ENCODE measurements around the gene ATP5F1D.
"Not testable (repeated sequence)": the region's sequence is repeated elsewhere in the genome, so short reads cannot be mapped to it uniquely, and the experiment has no call there.

Gene ATP5F1D

DNA sequence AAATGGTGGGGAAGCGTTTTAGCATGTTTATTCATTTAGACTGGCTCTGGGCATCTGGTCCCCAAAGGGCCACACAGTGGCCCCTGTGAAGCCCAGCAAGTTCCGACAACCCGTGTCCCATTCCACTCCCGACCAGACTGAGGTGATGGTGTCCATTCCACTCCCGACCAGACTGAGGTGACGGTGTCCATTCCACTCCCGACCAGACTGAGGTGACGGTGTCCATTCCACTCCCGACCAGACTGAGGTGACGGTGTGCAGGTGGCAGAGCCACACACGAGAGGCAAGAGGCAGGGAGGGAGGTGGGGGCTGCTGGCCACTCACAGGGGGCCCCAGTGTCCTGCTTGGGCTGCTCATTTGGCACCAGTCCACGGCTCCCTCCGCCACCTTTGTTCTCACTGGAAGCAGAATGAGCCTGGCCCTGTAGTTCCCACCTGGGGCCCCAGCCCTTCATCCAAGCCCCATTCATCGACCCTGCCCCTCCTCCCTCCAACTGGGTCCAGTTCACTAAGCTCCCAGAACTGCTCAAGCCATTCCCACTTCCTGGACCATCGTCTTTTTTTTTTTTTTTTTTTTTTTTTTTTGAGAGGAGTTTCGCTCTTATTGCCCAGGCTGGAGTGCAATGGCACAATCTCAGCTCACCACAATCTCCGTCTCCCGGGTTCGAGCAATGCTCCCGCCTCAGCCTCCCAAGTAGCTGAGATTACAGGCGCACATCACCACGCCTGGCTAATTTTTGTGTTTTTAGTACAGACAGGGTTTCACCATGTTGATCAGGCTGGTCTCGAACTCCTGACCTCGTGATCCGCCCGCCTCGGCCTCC lies 4.9 kb downstream of the ATP5F1D start:
- DNase-seq (ENCODE audit: low read depth in 3 of 3): not testable (repeated sequence)

DNA sequence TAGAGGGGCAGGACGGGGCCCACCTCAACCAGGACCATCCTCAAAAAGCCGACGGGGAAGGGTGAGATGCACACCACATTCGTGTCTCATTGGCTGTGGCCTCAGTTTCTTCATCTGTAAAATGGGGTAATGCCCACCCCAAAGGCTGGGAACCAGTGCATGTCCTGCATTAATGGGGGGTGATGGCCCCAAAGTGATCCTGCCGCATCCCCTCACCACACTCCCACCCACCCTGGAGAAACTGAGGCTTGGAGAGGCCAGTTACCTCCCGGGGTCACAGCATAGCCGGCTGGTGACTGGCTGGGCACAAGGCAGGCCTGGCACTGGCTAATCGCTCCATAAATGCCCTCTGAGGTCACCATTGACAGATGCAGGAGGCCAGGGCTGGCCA lies 6.2 kb downstream of the ATP5F1D start:
- no peak for DNase-seq (ENCODE audit: low read depth in 3 of 3)

DNA sequence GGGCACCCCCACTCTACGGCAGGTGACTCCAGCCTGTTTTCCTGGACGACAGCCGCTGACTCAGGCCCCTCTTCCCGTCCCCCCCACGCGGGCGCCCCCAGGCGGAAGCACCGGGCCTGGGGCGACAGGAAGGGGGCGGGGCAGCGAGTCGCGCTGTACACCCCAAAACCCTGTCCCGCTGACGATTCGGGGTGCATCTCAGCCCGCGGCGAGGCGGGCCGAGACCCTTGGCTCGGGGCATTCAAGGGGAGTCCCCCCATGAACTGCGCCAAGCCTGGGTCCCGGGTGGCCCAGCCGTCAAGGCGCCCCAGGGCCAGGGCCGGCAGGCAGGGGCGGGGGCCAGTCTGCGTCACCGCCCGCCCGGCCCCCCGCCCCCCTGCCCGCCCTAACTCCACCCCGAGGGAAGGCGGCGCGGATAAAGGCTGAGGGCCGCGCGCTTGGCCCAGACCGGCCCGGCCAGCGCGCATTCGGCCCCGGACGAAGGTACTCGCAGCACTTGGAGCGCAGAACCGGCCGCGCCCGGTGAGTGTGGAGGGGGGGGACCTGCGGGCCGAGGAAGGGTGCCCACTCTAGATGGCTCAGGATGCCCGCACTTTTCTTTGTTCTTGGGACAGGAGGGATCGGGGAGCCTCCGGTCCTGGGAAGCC lies 6.7 kb downstream of the ATP5F1D start, which contains the start of gene MIDN:
Gene MIDN, plus strand, starts transcription at position 445 of the 647 bp plus-strand sequence. CDS start 1,714 bp downstream, outside the sequence.
- peak in 1 of 3 donors; percentile 71 for DNase-seq (ENCODE audit: low read depth in 3 of 3)

DNA sequence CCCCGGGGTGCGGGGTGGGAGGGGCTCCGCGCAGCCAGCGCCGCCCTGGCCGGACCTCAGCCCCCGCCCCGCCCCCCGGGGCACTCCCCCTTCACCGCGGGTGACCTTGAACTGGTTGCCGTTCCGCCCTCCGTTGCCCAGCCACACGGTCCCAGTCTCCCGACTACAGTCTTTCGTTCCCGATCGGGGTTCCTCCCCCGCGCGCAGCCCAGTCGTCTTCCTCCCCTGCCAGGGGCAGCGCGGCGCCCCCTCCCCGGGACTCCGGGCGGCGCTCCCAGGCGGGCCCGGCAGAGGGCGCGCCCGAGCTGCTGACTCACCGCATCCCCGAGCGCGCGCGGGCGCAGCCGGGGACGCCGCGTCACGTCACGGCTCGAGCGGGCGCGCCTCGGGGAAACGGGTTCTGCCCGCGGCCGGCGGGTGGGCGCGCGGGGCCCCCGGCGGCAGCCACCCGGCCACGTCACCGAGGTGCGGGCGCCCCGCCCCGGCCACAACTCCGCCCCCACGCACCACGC lies 7.3 kb downstream of the ATP5F1D start:
- peak; percentile 58 to 74 (median 69) for DNase-seq (ENCODE audit: low read depth in 3 of 3)

DNA sequence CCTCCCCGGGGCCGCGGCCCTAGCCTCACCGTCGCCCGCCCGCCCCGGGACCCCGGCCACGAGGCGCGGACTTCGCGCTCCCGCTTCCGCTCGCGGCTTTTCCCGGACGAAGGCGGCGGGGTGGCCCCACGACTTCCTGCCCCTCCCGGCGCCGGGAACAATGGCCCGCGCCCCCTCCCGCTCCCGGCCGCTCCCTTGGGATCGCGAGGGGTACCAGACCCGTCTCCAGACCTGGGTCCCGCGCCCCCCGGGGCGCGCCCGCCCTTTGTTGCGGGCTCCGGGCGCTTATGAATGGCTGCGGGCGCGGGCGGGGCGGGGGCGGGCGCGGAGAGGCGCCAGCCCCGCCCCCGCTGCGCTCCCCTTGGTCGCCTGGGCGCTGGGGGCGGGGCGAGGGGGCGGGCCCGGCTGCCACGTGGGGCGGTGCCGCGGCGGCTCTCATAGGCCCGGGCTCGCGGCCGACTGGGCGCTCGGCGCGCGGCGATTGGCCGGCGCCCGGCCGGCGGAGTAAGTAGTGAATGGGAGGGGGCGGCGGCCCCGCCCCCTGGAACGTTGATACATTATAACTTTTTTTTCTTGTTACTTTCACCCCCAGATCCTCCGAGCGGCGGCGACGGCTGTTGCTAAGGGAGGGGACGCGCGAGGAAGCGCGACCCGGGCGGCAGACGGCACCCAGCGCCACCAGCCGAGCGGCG lies 7.9 kb downstream of the ATP5F1D start:
- peak; percentile 90 to 92 (median 92) for DNase-seq (ENCODE audit: low read depth in 3 of 3)

DNA sequence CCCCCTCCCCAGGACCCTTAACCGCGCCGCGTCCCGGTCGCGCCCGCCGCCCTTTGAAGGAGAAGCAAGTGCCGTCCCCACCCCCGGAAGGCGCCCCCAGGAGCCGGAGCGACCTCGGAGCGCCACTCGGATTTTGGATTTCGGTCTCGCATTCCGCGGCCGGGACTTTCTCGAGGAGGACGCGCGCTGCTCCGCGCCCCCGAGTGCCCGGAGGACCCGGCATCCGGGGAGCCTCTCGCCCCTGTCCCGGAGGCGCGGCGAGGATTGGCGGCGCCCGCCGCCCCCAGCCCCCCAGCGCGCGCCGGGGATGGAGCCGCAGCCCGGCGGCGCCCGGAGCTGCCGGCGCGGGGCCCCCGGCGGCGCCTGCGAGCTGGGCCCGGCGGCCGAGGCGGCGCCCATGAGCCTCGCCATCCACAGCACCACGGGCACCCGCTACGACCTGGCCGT lies 8.5 kb downstream of the ATP5F1D start:
- no peak for DNase-seq (ENCODE audit: low read depth in 3 of 3)

DNA sequence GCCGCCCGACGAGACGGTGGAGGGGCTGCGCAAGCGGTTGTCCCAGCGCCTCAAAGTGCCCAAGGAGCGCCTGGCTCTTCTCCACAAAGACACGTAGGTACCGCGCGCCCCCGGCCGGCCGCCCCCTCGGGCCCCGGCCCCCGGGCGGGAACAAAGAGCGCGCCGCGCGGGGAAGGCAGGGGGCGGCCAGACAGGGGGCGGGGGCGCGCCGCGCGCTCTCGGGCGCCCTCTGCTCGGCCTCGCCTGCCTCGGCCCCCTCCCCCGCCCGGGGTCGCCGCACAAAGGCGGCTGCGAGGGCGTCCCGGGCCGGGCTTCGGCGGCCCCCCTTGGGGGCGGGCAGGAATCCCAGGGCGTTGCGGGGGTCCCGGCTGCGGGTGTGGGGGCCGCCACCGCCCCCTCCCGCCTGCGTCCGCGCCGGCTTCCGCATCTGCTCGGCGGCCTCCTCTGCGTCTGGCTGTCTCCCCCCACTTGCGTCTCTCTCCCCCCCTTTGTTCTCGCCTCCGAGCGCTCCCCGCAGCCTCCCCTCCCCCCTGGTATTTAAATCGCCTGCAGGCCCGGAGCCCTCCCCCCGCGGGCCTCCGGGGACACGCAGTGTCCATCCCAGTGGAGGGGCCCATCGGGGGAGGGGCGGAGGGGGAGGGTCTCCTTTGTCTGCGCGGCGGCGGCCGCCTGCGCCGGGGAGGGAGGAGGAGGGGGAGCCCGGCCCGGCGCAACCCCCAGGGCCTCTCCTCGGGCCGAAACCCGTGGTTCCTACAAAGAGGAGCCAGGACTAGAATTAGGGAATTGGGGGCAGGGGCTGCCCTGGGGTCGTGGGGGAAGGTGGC lies 9.1 kb downstream of the ATP5F1D start:
- DNase-seq (ENCODE audit: low read depth in 3 of 3): no peak

DNA sequence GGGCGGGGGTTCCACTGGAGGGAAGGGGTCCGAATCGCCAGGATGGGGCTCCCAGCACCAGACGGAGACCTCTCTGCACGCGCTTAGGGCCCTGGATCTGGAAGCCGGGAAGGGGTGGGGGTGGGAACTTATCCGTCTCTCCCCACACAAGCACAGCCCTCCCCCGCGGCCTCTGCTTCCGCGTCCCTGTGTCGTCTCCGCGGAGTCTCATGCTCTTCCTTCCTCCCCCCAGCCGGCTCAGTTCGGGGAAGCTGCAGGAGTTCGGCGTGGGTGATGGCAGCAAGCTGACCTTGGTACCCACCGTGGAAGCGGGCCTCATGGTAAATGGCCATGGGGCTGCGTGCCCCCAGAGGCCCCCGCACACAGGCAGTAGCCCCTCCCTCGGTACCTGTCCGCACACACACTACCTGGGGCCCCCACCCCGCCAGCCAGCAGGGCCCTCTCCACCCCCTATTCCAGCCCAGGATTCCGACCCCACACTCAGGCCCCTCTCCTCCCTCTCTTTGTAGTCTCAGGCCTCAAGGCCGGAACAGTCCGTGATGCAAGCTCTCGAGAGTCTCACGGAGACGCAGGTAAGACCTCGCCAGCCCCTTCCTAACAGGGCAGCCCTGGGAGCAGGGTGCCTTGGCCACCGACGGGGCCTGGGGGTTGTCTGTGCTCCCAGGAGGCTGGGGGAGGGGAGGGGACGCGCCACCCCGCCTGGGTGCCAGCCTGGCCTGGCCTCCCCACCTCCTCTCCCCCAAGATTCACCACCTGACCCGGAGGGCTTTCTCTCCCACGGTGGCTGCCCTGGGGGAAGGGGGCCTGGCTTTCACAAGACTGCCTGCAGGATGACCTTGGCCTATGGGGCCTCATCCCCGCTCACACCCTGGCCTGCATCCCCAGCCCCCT lies 10.0 kb downstream of the ATP5F1D start:
- DNase-seq (ENCODE audit: low read depth in 3 of 3): peak in 1 of 3 donors; percentile 58

DNA sequence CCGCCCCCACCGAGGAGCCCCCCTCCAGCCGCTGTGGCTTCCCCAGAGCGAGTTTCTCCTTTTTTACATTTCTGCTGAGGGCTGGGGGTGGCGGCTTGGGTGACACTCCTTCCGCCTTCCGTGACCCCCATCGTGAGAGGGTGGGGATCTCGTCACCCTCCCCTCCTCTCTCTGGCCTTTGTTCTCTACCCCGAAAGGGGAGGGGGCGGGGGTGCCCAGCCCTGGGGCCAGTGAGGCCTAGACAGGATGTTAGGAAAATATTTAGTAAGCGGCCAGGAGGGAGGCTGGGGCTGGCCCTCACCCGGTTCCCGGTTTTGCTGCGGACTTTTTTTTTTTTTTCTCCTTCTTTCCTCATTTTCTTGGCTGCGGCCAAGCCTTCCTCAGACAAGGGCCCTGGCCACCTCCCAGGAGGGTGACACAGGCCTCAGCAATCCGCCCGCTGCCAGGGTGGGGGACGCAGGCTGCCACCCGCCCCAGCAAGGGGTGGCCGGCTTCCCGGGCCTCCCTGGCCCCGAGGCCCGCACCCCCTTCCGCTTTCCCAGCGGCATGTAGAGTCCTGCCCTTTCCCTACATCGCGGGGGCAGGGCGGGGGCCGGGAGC lies 10.8 kb downstream of the ATP5F1D start:
- no peak for DNase-seq (ENCODE audit: low read depth in 3 of 3)

DNA sequence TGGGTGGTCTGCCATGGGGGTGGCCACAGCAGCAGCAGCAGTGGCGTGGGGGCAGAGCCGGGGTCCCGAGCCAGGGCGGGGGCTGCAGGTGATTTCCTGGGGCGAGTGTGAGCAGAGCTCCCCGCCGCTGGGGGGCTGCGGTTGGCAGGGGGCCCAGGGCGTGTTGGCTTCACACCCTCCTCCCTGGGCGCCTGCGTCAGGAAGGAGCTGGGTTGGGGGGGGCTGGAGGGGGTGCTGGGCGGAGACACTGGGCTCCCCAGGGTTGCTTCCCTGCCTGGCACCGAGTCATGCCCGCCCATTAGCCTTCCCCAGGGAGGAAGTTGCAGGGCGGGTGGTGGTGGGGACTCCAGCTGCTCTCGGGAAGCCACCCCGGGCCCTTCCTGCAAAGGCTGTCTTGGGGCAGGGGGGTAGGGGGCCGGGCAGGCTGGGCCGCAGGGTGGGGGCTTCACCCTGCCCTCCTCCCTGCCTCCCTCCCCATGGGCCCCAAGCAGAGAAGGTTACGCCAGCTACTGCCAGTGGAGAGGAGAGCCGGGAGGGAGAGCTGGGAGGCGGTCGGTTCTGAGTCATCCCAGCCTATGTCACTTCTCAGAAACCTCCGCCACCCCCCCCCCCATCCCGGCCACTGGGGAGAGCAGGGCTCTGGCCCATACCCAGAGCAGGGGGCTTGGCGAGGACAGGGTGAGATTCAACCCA lies 11.4 kb downstream of the ATP5F1D start:
- DNase-seq (ENCODE audit: low read depth in 3 of 3): peak; percentile 57 to 64 (median 63)

DNA sequence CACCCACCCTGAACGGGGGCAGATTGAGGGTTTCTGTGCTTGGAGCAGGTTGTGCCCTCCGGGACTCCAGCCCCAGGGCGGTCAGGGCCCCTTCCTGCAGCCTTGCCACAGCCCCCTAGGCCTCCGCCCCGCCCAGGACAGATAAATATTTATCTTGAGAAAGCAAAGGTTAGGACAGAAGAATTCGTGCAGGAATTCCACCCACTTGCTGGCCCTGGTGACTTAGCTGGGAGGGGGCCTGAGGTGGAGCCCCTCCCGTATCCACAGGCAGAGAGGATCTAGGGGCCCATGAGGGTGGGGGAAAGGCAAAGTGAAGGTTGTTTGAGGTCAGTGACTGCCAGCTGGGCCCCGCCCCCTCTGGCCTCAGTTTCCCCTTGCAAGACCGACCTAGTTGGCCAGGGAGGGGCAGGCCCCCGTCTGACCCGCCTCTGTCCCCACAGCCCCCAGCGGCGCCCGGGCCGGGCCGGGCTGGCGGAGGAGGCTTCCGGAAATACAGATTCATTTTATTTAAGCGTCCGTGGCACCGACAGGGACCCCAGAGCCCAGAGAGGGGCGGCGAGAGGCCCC lies 12.0 kb downstream of the ATP5F1D start:
- DNase-seq (ENCODE audit: low read depth in 3 of 3): no peak

DNA sequence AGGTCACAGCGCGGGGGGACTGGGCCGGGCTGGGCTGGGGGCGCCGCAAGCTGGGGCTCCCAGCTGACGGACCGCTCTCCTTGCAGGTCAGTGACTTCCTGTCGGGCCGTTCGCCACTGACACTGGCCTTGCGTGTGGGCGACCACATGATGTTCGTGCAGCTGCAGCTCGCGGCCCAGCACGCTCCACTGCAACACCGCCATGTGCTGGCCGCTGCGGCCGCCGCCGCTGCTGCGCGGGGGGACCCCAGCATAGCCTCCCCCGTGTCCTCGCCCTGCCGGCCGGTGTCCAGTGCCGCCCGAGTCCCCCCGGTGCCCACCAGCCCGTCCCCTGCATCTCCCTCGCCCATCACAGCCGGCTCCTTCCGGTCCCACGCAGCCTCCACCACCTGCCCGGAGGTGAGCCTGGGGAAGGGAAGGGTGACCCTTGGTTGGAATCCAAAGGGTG lies 12.6 kb downstream of the ATP5F1D start:
- no peak for DNase-seq (ENCODE audit: low read depth in 3 of 3)

DNA sequence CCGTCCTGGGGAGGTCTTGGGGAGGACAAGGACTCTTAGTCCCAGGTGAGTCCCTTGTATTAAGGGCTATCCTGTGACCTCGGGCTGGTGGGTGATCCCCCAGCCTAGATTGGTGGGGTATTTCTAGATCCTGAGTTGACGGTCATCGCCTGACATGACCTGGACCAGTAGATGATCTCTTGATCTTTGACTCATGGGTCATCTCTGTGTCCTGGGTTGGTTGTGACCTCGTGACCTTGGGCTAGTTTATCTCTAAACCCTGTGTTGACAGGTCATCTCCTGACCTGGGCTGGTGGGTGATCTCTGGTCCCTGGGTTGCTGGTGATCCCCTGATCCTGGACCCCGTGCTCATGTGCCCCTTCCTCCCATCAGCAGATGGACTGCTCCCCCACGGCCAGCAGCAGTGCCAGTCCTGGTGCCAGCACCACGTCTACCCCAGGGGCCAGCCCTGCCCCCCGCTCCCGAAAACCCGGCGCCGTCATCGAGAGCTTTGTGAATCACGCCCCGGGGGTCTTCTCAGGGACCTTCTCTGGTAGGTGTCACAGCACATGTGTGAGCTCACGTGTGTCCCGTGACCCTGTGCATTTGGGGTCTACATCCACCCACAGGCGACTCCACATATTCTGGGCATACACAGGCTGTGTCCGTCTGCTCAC lies 13.1 kb downstream of the ATP5F1D start:
- no peak for DNase-seq (ENCODE audit: low read depth in 3 of 3)

DNA sequence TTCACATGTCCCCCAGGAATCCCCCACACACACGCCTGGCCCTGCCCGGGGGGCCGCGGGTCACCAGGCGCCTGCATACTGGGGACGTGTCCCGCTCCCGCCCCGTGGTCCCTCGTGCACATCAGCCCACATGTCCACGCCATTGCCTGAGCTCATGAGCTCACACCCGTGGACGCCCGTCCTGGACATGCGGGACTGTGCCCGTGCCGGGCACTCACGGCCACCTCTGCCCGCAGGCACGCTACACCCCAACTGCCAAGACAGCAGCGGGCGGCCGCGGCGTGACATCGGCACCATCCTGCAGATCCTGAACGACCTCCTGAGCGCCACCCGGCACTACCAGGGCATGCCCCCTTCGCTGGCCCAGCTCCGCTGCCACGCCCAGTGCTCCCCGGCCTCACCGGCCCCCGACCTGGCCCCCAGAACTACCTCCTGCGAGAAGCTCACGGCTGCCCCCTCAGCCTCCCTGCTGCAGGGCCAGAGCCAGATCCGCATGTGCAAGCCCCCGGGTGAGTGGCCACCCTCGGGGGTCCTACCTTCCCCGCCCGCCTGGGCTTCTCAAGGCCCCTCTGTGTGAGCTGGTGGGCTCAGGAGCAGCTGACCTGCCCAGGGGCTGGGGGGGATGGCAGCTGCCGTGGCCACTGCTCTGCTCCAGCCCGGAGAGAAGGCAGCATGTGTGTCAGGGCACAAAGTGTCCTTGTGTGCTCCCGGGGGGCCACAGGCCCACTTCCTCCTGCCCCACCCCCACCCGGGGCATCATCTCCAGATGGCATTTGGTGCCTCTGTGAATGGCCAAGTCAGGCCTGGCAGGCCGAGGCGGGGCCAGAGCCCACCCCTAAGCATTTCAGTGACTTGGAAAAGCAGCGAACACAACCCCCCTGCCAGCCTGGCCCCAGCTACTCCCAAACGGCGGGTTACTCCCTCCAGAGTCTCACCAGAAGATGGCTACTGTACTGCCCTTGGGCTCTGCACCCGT lies 13.9 kb downstream of the ATP5F1D start:
- DNase-seq (ENCODE audit: low read depth in 3 of 3): no peak

DNA sequence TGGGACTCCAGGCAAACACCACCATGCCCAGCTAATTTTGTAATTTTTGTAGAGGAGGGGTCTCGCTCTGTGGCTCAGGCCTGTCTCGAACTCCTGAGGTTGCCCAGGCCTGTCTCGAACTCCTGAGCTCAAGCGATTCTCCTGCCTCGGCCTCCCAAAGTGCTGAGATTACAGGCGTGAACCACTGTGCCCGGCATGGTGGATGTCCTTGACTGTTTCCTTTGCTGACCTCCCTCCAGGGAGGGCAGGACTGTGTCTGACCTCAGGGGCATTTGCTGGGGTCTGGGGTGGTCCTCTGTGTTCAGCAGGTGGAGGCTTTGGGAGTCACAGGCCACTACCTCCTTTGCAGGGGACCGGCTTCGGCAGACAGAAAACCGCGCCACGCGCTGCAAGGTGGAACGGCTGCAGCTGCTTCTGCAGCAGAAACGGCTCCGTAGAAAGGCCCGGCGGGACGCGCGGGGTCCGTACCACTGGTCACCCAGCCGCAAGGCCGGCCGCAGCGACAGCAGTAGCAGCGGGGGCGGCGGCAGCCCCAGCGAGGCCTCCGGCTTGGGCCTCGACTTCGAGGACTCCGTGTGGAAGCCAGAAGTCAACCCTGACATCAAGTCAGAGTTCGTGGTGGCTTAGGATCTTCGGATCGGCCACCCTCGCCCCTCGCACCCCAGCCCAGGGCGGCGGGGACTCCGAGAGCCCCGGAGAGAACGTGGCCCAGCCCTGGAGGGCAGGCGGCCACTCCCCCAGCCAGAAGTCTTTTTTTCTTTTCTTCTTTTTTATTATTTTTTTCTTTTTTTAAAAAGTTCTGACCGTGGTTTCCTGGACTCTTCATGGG lies 15.3 kb downstream of the ATP5F1D start:
- no peak for DNase-seq (ENCODE audit: low read depth in 3 of 3)

DNA sequence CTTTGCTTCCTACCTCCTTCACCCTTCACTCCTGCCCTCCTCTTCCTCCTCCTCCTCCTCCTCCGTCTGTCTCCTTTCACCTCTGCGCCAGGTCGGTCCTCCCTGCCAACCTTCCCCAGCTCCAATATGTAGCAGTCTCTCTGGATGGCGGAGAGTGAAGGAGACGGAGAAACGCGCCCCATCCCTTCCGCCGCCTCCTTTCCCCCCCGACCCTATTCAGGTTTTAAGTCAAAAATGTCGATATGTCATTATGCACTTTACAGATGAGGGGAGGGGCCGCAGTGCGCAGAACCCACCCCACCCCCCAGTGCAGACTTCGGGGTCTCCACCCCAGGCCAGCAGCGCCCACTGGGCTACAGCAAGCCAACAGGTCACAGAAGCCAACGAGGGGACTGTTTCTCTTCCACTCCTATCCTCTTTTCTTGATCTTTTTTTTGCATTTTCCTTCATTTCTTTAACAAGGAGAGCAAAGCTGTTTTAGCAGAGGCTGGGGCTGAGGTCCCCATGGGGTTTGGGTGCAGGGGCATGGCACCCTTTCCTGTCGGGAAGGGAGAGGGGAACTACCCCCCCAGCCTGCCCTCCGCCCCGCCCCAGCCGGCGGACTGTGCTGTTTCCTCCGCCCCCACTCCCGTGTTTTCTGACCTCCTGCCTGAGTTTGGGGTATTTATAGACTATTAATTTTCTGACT lies 16.1 kb downstream of the ATP5F1D start:
- no peak for DNase-seq (ENCODE audit: low read depth in 3 of 3)
